Tongue (tissue), 2 donors: Measurements from ENCODE around the gene CHIT1. TPM values are rescaled to one million over a fixed set of nuclear protein-coding genes. Genes with fewer than 3 reads are reported as not detected.
"Not testable (repeated sequence)": the region's sequence is repeated elsewhere in the genome, so short reads cannot be mapped to it uniquely, and the experiment has no call there.

Experiments used
- DNase-seq: peaks from one replicate; pipeline ENCODE4 v3.0.0-alpha.2; 2015
- total RNA-seq: library from RNA; depleted of rRNA; stranded (reverse); fragments of >200 nt; gene quantifications from one replicate; pipeline ENCODE4 v1.2.3, GENCODE V29; 2014

Gene CHIT1
- total RNA-seq, 1 donor from 2014 or later: not detected

DNA sequence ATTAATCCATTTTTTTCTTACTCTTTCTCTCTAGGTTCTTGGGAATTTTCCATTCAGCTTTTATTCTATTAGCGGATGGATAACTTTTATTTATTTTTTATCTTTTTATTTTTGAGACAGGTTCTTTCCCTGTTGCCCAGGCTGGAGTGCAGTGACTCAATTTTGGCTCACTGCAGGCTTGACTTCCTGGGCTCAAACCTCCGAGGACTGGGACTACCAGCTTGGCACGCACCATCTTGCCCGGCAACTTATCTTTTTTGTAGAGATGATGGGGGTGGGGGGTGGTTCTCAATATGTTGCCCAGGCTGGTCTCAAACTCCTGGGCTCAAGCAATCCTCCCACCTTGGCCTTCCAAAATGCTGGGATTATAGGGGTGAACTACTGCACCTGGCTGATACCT lies 36.1 kb upstream of the CHIT1 start:
- no peak for DNase-seq

DNA sequence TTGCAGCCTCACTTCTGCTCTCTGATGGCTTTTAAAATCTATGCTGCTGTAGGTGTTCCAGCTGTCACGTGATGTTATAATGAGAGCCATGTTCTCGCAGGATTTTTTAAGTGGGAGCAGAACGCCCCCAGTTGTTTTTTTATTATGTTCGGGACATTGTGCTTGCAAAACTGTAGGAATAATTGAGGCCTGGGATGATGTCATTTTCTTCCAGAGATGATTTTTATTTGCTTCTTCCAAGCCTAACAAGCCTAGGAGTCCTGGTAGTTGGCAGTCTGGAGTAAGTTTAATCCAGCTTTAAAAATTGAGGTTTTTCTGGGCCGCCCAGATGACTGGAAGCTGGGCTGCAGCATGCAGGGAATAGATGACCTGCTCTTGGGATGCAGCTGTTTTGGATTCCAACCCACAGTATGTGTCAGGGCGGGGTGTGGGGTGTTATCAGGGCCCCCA lies 34.6 kb upstream of the CHIT1 start:
- peak; percentile 34 for DNase-seq

DNA sequence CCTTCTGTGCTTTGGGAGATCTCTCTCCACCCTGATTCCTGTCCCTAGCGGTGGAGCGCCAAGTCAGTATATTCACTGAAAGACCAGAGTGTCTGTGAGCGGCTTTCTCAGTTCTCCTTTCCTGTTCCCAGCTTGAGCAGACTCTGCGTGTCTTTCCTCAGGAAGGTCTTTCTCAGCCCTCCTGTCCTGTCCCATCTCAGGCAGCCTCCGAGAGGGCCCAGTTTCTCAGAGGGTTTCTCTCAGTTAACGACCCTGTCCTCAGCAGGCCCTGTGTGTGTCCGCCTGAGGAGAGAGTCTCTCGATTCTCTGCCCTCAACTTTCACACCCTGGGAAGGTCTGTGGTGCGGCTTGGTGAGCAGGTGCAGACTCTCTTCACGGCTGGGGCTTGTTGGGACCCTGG lies 34.0 kb upstream of the CHIT1 start:
- DNase-seq: no peak

DNA sequence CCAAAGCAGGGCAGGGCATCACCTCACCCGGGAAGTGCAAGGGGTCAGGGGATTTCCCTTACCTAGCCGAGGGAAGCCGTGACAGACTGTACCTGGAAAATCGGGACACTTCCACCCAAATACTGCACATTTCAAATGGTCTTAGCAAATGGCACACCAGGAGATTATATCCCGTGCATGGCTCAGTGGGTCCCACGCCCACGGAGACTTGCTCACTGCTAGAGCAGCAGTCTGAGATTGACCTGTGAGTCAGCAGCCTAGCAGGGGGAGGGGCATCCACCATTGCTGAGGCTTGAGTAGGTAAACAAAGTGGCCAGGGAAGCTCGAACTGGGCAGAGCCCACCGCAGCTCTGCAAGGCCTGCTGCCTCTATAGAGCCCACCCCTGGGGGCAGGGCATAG lies 27.2 kb upstream of the CHIT1 start:
- DNase-seq: not testable (repeated sequence)

DNA sequence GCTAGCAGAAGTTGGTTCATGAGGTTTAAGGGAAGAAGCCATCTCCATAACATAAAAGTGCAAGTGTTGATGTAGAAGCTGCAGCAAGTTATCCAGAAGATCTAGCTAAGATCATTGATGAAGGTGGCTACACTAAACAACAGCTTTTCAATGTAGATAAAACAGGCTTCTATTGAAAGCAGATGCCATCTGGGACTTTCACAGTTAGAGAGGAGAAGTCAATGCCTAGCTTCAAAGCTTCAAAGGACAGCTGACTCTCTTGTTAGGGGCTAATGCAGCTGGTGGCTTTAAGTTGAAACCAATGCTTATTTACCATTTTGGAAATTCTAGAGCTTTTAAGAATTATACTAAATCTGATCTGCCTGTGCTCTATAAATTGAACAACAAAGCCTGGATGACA lies 25.3 kb upstream of the CHIT1 start:
- not testable (repeated sequence) for DNase-seq

DNA sequence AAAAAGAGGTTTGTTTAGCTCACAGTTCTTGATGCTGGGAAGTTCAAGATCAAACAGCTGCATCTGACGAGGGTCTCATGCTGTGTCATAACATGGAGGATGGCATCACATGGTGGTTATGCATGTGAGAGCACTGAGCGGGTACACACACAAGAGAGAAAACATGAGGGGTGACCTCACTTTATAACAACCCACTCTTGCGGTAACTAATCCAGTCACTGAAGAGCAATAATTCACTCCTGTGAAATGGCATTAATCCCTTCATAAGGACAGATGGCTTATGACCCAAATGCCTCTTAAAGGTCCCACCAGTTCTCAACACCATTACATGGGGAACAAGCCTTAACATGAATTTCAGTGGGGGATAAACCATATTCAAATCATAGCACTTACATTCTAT lies 23.2 kb upstream of the CHIT1 start:
- DNase-seq: no peak

DNA sequence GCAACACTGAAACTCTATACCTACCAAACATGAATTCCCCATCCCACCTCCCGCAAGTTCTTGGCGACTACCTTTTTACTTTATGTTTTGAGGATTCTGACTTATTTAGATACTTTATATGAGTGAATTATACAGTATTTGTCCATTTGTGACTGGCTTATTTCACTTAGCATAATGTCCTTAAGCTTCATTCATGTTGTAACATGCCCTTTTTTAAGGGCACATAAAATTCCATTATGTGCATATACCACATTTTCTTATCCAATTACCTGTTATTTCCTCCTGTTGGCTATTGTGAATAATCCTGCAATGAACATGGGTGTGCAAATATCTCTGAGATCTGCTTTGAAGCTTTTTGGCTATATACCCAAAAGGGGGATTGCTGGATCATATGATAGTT lies 22.0 kb upstream of the CHIT1 start:
- DNase-seq: no peak

DNA sequence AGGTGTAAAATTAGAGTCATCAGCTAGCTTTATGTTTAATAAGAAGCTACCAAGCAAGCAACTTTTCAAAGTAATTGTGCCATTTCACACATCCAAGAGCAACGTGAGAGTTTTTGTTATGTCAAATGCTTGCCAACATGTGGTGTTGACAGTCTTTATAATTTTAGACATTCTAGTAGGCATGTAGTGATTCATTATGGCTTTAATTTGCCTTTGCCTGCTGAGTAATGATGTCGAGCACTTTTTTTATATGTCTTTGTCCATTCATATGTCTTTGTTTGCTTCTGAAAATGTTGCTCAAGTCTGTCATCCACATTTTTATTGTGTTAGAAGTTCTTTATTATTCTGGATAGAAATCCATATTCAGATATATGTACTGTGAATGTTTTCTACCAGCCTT lies 21.4 kb upstream of the CHIT1 start:
- no peak for DNase-seq

DNA sequence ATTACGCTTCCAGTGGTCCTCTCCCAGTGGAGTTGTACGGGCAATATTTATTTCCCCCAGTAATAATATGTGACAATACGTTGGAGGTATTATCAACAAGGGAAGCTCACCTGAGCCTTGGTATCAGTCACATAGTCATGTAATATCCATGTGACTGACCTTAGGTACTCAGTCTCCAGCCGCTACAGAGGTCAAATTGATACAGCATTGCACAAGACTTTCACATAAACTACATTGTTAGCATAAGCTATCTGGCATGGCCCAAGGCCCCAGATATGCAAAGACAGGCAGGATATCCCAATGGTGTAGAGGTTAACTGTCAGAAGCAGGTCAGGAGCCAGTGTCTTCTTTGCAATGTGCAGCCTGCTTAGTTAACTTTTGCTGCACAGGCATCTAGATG lies 15.3 kb upstream of the CHIT1 start:
- no peak for DNase-seq

DNA sequence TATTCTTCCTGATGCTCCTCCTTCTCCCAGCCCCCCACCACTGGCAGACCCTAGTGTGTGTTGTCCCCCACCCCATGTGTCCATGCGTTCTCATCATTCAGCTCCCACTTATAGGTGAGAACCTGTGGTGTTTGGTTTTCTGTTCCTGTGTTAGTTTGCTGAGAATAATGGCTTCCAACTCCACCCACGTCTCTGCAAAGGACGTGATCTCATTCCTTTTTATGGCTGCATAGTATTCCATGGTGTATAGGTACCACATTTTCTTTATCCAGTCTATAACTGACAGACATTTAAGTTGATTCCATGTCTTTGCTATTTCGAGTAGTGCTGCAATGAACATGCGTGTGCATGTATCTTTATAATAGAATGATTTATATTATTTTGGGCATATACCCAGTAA lies 12.2 kb upstream of the CHIT1 start:
- not testable (repeated sequence) for DNase-seq

DNA sequence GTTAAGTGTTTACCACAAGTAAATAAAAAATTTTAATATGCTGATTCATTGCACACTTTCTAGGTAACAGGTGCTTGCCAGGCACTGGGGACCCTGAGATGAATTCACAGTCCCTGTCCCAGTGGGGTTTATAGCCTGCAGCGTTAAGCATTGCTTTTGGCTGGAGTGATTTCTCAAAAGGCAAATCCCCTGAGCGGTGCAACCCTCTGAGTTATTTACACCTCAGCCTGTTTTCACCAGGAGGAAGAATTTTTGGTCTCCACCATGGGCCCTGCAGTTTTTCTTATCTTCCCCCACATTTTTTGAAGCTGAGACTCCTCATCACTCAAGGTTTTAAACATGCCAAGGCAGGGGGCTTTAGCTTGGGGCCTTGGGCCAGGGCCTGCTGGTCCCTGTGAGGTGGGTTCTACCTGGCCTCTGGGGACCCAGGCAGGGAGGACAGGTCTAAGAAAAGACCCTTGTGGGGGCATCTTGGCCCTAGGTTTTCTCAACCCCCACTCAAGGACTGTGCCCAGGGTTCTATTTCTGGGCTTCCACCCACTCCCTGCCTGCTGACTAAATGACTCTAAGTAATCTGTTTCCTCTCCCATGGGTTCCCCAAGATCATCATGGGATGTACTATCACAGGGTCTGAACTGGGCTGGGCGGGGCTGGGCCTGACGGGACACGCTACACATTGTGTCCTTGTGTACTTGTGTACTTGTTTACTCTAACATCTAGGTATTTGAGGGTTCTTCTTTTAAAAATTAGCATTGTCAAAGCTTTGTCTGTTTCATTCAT lies 10.2 kb upstream of the CHIT1 start:
- DNase-seq: no peak

DNA sequence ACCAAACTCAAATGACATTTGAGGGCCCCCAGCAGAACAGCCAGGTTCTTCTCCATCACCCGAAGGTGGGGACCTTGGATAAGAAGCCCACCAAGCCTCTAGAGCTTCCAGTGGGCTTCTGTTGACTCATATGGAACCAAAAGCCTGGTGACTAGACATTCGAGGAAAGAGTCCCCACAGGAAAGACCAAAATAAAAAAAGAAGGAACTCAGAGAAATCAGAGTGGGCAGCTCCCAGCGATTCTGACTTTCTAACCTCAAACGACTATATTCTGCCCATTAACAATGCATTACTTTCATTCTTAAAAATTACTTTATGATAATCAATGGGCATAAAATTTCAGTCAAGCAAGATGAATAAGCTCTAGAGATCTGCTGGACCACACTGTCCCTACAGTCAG lies 9.6 kb upstream of the CHIT1 start:
- DNase-seq: no peak

DNA sequence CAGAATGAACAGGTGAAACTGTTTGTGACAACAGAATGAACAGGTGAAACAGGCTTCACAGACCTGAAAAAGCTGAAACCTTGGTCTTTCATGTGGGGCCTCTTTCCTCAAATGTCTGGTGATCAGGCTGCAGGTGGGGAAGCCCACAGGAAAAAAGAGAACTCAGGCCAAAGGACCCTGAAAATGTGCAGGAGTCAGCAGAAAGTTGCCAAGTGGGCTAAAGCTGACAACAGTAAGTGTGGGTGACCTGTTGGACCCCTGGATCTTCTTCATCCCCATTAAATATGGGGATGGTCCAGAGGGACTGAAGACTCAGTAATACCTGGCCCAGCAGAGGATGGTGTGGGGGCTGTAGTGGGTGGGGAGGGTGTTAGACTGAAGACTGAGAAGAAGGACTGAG lies 9.1 kb upstream of the CHIT1 start:
- no peak for DNase-seq

DNA sequence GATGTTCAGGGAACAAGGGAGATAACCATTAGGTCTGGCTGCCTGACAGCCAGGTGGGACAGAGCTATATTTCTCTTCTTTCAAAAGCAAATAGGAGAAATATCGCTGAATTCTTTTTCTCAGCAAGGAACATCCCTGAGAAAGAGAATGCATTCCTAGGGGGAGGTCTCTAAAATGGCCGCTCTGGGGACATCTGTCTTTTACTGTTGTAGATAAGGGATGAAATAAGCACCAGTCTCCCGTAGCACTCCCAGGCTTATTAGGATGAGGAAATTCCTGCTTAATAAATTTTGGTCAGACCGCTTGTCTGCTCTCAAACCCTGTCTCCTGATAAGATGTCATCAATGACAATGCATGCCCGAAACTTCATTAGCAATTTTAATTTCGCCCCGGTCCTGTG lies 5.4 kb upstream of the CHIT1 start:
- DNase-seq: not testable (repeated sequence)

DNA sequence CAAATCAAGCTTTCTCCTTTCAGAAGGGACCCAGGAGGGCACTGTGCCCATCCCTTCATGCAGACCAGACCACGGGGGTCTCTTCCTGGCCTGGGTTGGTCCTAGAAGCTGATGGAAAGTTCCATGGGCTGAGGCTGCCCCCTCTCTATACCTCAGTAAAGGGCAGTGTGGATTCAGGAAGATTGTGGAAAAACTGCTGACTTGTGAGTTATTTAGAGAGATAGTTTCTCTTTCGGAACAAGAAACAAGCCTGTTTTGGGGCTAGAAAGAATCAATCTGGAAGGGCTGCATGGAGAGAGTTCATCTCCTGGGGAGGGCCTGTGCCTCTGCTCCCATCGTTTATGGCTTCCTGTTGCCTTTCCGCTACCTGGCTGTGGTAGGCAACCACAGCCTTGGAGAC lies 803 bp downstream of the CHIT1 start:
- no peak for DNase-seq

DNA sequence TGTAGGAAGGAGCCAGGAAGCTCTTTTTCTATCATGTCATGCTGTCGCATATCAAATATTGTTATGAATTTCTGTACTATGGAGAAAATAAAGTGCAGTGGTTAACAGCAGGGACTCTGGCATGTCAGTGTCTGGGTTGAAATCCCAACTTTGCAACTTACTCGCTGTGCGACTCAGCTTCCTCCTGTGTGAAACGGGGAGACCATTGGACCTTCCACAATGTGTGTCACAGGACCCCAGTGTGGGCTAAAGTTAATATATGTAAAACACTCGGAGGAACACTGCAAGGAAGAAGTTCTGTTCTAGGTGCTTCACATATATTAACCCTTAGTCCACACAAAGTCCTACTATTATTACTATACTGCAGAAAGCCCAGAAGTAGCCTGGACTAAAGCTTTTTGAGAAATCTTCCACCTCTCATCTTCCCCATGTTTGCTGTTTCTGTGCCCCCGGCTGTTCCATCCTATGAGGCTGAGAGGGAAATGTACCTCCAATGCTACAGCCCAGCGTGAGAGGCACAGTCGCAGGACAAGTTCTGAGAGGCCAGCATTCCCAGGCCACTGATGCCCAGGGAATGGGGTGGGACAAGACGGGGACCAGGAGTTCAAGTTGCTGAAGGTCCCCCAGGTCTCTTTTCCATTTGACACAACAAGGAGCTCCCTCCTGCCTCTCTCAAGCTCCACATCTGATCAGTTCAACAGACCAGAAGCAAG lies 1.9 kb downstream of the CHIT1 start:
- no peak for DNase-seq

DNA sequence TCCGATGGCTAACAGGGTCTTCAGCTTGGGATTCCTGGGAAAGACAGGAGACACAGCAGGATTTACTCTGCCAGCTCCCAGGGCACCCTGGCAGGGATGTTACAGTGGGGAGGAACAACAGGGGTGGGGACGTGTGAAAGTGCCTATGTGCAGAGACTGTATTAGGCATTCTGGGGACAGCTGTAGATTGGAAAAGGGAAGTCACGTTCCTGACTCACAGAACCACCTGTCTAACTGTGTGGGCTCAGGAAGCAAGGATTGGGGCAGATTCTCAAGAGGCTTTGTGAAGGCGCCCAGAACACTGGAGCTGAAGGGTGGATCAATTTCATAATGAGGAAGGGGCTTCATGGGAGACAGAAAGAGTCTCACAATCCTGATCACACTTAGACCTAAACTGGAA lies 4.4 kb downstream of the CHIT1 start:
- no peak for DNase-seq

DNA sequence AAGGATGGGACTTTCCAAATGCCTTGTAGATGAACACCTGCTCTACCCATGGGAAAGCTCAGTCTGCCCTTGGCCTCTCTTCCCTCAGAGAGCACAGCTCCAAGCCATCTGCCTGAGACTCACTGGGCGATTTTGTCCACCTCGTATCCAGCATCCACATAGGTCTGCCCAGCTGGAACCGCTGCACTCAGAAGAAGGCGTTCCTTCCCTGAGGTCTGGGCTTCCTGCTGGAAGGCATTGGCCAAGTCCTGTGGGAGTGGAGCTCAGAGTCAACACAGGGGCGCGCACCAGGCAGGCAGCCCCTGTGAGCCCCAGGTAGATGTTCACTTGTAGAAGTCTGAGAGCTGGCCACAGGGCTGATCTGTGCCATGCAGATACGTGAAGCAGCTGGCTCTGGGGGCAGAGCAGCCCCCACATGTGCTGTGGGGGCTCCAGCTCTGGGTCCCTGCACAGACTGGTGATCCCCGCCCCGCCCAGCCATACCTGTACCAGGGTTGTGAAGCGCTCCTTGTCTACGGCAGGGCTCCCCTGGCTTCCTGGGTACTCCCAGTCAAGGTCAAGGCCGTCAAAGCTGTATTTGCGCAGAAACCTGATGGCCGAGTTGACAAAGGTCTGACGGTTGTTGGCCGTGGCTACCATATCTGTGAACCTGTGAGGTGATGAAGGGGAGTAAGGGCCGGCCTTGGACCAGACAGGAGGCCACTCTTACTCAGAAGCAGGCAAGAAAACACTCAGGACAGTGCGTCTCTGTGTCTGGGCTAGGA lies 6.3 kb downstream of the CHIT1 start:
- no peak for DNase-seq

DNA sequence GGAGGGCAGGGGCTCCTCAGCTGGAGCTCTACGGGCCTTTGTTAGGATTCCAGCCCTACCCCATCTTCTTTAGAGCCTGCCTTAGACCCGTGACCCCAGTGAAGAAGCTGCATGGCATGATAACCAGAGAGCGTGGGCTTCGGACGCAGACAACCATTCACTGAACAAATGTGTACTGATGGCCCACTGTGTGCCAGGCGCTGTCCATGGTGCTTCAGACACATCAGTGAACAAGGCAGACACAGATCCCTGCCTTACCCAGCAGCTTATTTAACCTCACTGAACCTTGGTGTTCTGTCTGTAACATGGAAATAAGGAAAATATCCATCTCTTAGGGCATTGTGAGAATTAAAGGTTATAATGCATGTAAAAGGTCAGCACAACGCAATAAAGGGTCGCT lies 9.5 kb downstream of the CHIT1 start:
- DNase-seq: no peak

DNA sequence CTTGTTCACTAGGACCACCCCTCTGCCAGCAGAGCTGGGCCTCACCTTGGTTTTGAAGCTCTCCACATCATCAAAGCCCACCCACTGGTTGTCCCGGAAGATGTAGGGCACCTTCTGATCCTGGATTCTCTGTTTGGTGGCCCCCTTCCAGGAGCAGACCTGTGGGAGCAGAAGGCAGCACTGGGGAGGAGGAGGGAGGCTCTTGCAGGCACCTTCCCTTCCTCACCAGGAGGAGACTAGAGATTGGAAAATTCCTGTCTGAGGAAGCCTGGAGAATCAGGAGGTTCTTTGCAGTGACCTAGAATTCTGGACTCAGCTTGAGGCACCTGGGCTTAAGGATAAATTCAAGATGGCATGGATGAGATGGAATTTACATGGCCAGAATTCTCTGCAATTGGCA lies 10.3 kb downstream of the CHIT1 start:
- no peak for DNase-seq

DNA sequence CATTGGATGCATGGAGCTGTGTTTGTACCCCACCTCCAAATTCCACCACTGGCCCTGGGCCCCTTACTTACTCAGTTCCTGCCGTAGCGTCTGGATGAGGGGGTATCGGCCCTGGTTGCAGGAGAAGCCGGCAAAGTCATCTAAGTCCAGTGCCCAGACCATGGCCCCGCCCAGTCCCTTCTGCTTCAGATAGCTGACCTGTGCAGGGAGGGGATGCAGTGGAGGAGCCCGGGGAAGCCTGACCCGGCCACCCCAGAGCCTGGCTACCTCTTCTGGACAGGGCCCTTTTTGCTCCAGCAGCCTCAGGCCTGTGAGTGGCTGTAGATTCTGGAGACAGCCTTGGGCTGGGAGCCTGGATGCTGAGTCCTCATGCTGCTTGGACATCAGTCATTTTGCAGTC lies 11.8 kb downstream of the CHIT1 start:
- no peak for DNase-seq

DNA sequence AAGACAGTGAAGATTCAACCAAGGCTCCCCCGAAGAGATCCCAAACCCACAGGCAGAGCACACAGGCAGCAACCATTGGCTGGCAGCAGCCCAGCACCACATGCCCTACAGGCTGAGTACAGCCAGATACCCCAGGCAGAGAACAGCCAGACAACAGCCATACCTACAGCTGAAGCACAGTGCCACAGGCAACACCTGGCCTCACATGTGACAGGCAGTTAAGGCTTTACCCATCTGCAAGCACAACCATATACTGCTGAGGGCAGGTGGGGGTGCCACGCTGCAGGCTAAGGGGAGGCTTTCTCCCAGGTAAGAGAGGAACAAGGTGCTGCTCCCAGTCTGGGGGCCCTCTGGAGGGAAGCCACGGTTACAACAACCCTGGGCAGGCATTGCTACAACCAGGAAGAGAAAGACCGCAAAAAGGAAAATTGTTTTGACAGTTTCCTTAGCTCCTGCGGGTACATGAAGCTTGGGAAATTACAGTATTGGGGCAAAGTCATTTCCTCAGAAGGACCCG lies 12.3 kb downstream of the CHIT1 start:
- DNase-seq: no peak
